HL-60/S4 (cell line): ENCODE measurements around the gene PARP14.
"Not testable (repeated sequence)": the region's sequence is repeated elsewhere in the genome, so short reads cannot be mapped to it uniquely, and the experiment has no call there.

Experiments
- in situ Hi-C: fragments of 300-500 bp; cut with MboI; formaldehyde crosslinking; loops from 2 replicates; pipeline ENCODE4 v1.14.3; 2022; ENCODE audit warnings: low sequenced_read_pairs

Gene PARP14

GRCh38 chr3:122680475-122681283 is at the start of gene PARP14:
Gene PARP14 (plus strand): TSS chr3:122680839. CDS start chr3:122680884, 45 bp downstream.
- in situ Hi-C loops, result loop anchor here (25.0 kb wide), 1 partner anchor 293 kb away; the partner anchor contains the start of genes FAM162A and MIX23

GRCh38 chr3:122635789-122636188 is 44.9 kb upstream of the PARP14 start:
- in situ Hi-C loops, result no loop called here

- in situ Hi-C loops, result no loop called here
Observed at GRCh38 chr3:122636697-122637096, 43.9 kb upstream of the PARP14 start.

GRCh38 chr3:122640437-122640999 is 40.1 kb upstream of the PARP14 start:
- in situ Hi-C loops, result no loop called here

- in situ Hi-C loops, result no loop called here
Observed at GRCh38 chr3:122642935-122643334, 37.7 kb upstream of the PARP14 start.

- in situ Hi-C loops, result no loop called here
Observed at GRCh38 chr3:122646146-122646988, 34.3 kb upstream of the PARP14 start.

- in situ Hi-C loops, result not testable (repeated sequence)
Observed at GRCh38 chr3:122651233-122651907, 29.3 kb upstream of the PARP14 start.

- in situ Hi-C loops, result not testable (repeated sequence)
Observed at GRCh38 chr3:122651962-122652361, 28.7 kb upstream of the PARP14 start.

- in situ Hi-C loops, result not testable (repeated sequence)
Observed at GRCh38 chr3:122658336-122658735, 22.3 kb upstream of the PARP14 start.

- in situ Hi-C loops, result no loop called here
Observed at GRCh38 chr3:122660297-122660974, 20.2 kb upstream of the PARP14 start.

- in situ Hi-C loops, result no loop called here
Observed at GRCh38 chr3:122661633-122662032, 19.0 kb upstream of the PARP14 start.

GRCh38 chr3:122662505-122662904 is 18.1 kb upstream of the PARP14 start:
- in situ Hi-C loops, result no loop called here

GRCh38 chr3:122665226-122665786 is 15.3 kb upstream of the PARP14 start:
- in situ Hi-C loops, result no loop called here

GRCh38 chr3:122665881-122666280 is 14.8 kb upstream of the PARP14 start:
- in situ Hi-C loops, result no loop called here

- in situ Hi-C loops, result no loop called here
Observed at GRCh38 chr3:122668930-122669730, 11.5 kb upstream of the PARP14 start.

GRCh38 chr3:122671553-122671952 is 9.1 kb upstream of the PARP14 start:
- in situ Hi-C loops, result loop anchor here (10.0 kb wide), 1 partner anchor 117 kb away; no protein-coding TSS in a partner anchor

- in situ Hi-C loops, result loop anchor here (10.0 kb wide), 1 partner anchor 120 kb away; no protein-coding TSS in a partner anchor
Observed at GRCh38 chr3:122674339-122674738, 6.3 kb upstream of the PARP14 start.

GRCh38 chr3:122676759-122677158 is 3.9 kb upstream of the PARP14 start:
- in situ Hi-C loops, result loop anchor here (10.0 to 25.0 kb wide), 2 partner anchors 122 to 289 kb away; partner anchors contain the start of genes FAM162A and MIX23

GRCh38 chr3:122677216-122677615 is 3.4 kb upstream of the PARP14 start:
- in situ Hi-C loops, result loop anchor here (10.0 to 25.0 kb wide), 2 partner anchors 122 to 290 kb away; partner anchors contain the start of genes FAM162A and MIX23
